GM18517 (cell line): ENCODE measurements around the gene USP31.

Source experiments
- ATAC-seq: cut with Tn5 transposase; IDR thresholded peaks from one replicate; pipeline ENCODE4 v1.9.1; 2021; ENCODE audit warnings: mild to moderate bottlenecking, moderate library complexity; ENCODE audit not compliant: unreplicated experiment

Gene USP31

DNA sequence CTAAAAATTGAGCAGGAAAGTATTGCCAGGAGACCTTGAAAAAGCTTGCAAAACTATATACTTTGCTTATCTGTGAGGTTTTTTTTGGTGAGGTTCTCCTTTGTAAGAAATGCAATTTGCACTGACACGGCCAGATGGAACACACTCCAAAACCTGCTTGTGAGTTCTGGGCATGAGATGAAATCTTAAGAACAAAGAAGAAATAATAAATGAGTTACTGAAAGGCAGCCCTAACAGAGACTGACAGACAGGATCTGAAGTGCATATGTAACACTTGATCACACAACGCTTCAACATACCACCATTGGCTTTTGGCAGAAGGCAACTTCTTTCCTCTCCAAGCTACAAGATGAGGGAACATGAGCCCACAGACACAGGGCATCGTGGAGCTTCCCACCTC is 82.6 kb downstream of the USP31 start:
- ATAC-seq = no peak

GRCh38 chr16:23064639-23065038 is 84.6 kb downstream of the USP31 start:
- ATAC-seq = no peak

GRCh38 chr16:23062524-23062923 is 86.7 kb downstream of the USP31 start:
- ATAC-seq = no peak

- ATAC-seq = no peak
Observed at GRCh38 chr16:23061669-23062068, 87.6 kb downstream of the USP31 start.

- ATAC-seq = no peak
Observed at GRCh38 chr16:23060458-23061320, 88.6 kb downstream of the USP31 start.

DNA sequence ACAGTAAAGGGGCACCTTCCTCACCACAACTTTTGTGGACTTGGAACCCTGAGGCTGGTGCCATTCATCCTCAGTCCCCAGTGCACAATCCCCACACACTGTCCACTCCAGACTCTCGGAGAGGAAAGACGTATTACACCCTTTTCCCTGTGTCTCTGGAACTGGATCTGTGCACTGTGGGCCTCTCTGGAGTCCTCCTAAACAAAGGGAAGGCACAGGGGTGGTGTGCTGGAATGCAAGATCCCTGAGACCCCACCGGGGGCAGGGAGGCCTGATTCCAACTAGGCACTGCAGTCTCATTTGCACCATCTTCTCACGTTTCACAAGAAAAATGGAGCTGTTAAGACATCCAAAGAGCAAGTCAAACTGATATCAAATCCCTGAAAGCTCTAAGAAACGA is 89.8 kb downstream of the USP31 start:
- no peak for ATAC-seq

GRCh38 chr16:23058576-23058975 is 90.7 kb downstream of the USP31 start:
- ATAC-seq = no peak

GRCh38 chr16:23057013-23057596 is 92.1 kb downstream of the USP31 start:
- ATAC-seq = no peak

- no peak for ATAC-seq
Observed at GRCh38 chr16:23055481-23055880, 93.8 kb downstream of the USP31 start.

GRCh38 chr16:23052908-23053580 is 96.2 kb downstream of the USP31 start:
- no peak for ATAC-seq

GRCh38 chr16:23052221-23052620 is 97.0 kb downstream of the USP31 start:
- ATAC-seq = no peak

DNA sequence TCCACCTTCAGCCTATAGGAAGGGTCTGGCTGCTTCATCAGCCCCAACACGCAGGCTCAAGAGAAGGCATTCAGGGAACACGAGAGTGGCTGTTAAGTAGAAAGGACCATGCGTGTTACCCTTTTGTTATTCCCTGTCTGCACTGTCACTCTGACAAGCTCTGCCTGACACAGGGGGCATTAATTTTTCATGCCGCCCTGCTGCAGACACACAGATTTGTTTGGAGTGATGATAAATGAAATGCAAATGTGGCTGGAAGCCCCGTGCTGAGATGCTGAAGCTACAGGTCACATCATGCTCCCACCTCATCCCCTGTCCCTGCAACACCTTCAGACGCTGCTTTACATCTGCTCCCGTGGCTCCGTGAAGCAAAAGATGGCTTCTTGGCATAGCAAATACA is 97.7 kb downstream of the USP31 start:
- ATAC-seq = no peak

DNA sequence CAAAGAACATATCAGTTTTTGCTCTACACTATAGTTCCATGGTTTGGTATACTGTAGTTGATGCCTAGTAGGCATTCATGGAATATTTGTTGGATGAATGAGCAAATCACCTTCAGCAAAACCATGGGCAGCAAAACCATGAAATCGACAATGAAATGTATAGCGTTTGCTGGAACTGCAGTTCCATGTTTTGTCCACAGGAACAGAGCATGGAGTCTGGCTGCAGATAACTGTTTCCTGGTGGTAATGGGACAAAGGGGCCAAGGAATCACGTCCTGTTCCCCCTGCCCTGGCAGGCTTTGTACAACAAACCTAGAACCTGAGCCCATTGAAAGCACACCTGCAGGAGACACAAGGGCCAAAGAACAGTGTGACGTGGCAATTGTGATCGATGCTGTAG is 101.1 kb downstream of the USP31 start:
- ATAC-seq = no peak

DNA sequence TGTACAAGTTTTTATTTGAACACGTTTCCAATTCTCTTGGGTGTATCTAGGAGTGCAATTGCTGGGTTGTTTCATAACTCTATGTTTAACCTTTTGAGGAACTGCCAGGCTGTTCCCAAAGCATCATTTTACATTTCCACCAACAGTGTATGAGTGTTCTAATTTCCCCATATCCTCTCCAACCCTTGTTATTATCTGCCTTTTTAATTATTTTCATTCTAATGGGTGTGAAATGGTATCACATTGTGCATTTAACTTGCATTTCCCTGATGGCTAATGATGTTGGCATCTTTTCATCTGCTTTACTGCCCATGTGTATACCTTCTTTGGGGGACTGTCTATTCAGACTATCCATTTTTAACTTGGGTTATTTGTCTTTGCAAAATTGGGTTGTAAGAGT is 104.2 kb downstream of the USP31 start:
- ATAC-seq = no peak

DNA sequence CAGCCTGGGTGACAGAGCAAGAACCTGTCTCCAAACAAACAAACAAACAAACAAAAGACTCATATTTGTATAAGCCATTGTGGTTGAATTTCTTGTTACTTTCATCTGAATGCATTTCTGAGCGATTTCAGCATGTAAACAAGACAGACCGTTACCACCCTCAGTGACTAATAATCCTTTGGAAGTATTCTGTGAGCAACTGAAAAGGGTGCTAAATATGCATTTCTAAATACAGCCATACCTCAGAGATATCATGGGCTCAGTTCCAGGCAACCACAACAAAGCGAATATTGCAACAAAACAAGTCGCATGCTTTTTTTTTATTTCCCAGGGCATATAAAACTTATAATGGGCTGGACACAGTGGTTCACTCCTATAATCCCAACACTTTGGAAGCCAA is 109.0 kb downstream of the USP31 start:
- no peak for ATAC-seq

DNA sequence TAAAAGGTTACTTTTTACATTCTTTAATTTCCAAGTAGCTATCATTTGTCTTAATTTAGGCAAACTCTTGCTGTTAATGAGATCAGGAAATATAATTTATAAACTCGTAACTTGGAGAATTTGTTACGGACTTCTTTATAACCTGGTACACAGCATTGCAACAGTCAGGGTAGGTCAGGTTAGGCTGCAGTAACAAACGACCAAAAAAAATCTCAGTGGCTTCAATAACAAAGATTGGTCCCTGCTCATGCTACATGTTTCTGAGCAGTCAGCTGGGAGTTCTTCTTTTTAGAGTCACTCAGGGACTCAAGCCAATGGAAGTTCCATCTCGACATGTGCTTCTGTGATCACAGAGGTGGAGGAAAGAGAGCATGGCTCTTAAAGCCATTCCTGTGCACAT is 110.1 kb downstream of the USP31 start:
- no peak for ATAC-seq

DNA sequence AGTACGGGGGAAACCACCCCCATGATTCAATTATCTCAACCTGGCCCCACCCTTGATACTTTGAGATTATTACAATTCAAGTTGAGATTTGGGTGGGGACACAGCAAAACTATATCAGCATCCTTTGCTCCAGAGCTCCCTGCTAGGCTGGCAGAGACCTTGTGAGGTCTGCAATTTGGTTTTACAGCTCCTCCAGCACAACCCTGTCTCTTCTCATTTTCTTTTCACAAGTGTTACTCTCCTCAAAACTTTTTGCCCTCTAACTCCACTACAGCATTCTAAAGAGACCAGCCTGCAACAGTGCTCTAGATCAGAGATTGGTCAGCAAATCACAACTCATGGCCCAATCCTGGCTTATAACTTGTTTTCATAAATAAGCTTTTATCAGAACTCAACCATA is 114.0 kb downstream of the USP31 start:
- no peak for ATAC-seq

- ATAC-seq = no peak
Observed at GRCh38 chr16:23031508-23032098, 117.6 kb downstream of the USP31 start.

- ATAC-seq = no peak
Observed at GRCh38 chr16:23029733-23030420, 119.4 kb downstream of the USP31 start.

- no peak for ATAC-seq
Observed at GRCh38 chr16:23027386-23027785, 121.9 kb downstream of the USP31 start.

- ATAC-seq = no peak
Observed at GRCh38 chr16:23026784-23027362, 122.4 kb downstream of the USP31 start.
